GM12878 (cell line): Measurements from ENCODE around the gene CLMP. TPM values are rescaled to one million over a fixed set of nuclear protein-coding genes. Genes with fewer than 3 reads are reported as not detected.
A peak's percentile ranks its signal among the peaks of the same experiment; 100 is the strongest.

Source experiments
- ATAC-seq: fragments of 200-7000 bp; cut with Tn5 transposase; 3 replicates; pipeline ENCODE4 v1.9.1; 2020; ENCODE audit warnings: mild to moderate bottlenecking, moderate library complexity
- BruUV-seq: library from RNA; stranded (reverse); fragments of 400-500 nt; replicated peaks from 2 replicates; lab custom pipeline; 2021; lab: Mats Ljungman, UMichigan
- CTCF ChIA-PET: fragments of 300-600 bp; sonication (Branson Sonifier 250); formaldehyde crosslinking; extraction: SDS; loops from one replicate; lab custom pipeline; 2021; ENCODE audit warnings: inconsistent platforms; lab: Yijun Ruan, JAX
- POLR2A ChIA-PET: fragments of 350-600 bp; formaldehyde crosslinking; extraction: SDS; loops from one replicate; lab custom pipeline; 2021; ENCODE audit warnings: inconsistent platforms; lab: Charles Lee
- RAD21 ChIA-PET: fragments of 300-600 bp; sonication (Branson Sonifier 250); formaldehyde crosslinking; loops from one replicate; lab custom pipeline; 2023; ENCODE audit warnings: antibody characterized with exemption; ENCODE audit not compliant: unreplicated experiment; lab: Charles Lee
- SMC1A ChIA-PET: fragments of 300-600 bp; sonication (Branson Sonifier 250); formaldehyde crosslinking; loops from one replicate; lab custom pipeline; 2023; ENCODE audit not compliant: unreplicated experiment, uncharacterized antibody; lab: Charles Lee
- DNase-seq: peaks from one replicate; pipeline ENCODE4 v3.0.0-alpha.2; 2011; ENCODE audit warnings: low read depth, low spot score
- FAIRE-seq: peaks from 3 replicates; lab custom pipeline; 2011; peaks lifted over from hg19 to GRCh38; lab: Jason Lieb, UNC
- H2AFZ ChIP-seq: 2 replicates; pipeline ENCODE4 v1.6.0; 2011; ENCODE audit warnings: low read depth, low read length, control low read depth; ENCODE audit not compliant: control insufficient read depth
- H3K27ac ChIP-seq: 2 replicates; pipeline ENCODE4 v1.5.1; 2011; ENCODE audit warnings: control low read depth; ENCODE audit not compliant: control insufficient read depth, insufficient read depth
- H3K27me3 ChIP-seq, 2 experiments: replicated peaks in 1 of 2; 2 replicates each; pipeline versions ENCODE4 v1.6.0 to v1.6.1; 2011; ENCODE audit warnings: low read length in 1 of 2; ENCODE audit not compliant: control insufficient read depth in 2 of 2, insufficient read depth in 2 of 2
- H3K36me3 ChIP-seq, 2 experiments: 2 replicates each; pipeline ENCODE4 v1.5.1; 2011; ENCODE audit warnings: low read length in 1 of 2; ENCODE audit not compliant: control insufficient read depth in 2 of 2, insufficient read depth in 2 of 2
- H3K4me1 ChIP-seq: 2 replicates; pipeline ENCODE4 v1.6.1; 2011; ENCODE audit warnings: mild to moderate bottlenecking, low read length, moderate library complexity, mixed read lengths; ENCODE audit not compliant: control insufficient read depth, insufficient read depth
- H3K4me2 ChIP-seq: 2 replicates; pipeline ENCODE4 v1.6.0; 2011; ENCODE audit warnings: control low read depth; ENCODE audit not compliant: control insufficient read depth, insufficient read depth
- H3K4me3 ChIP-seq: fragments of 200-600 bp; sonication (generic); 2 replicates; pipeline ENCODE4 v1.5.1; 2016
- H3K79me2 ChIP-seq: 2 replicates; pipeline ENCODE4 v1.6.0; 2011; ENCODE audit warnings: low read length; ENCODE audit not compliant: control insufficient read depth, insufficient read depth
- H3K9ac ChIP-seq: 2 replicates; pipeline ENCODE4 v1.8.0; 2011; ENCODE audit warnings: low read length, control low read depth, mixed read lengths; ENCODE audit not compliant: control insufficient read depth, insufficient read depth
- H3K9me3 ChIP-seq: replicated peaks from 3 replicates; pipeline ENCODE4 v1.5.1; 2011; ENCODE audit warnings: mild to moderate bottlenecking, low read length; ENCODE audit not compliant: control insufficient read depth, insufficient read depth
- H4K20me1 ChIP-seq: 2 replicates; pipeline ENCODE4 v1.6.0; 2011; ENCODE audit not compliant: control insufficient read depth, insufficient read depth
- CBX3 ChIP-seq: fragments of 200-600 bp; sonication (generic); IDR thresholded peaks from 2 replicates; pipeline ENCODE4 v1.6.1; 2016; ENCODE audit warnings: low read depth, borderline replicate concordance
- EGR1 ChIP-seq, 2 experiments: IDR thresholded peaks; 1 replicate in 1 of 2; 2 replicates in 1 of 2; pipeline ENCODE4 v1.6.1; 2011 to 2012; ENCODE audit warnings: low read depth in 2 of 2, low read length in 2 of 2, borderline replicate concordance in 1 of 2, mild to moderate bottlenecking in 1 of 2, moderate library complexity in 1 of 2
- EZH2 ChIP-seq: IDR thresholded peaks from 2 replicates; pipeline ENCODE4 v1.6.1; 2012; ENCODE audit warnings: low read depth, mild to moderate bottlenecking, control low read depth, inconsistent platforms, low read length, borderline replicate concordance; ENCODE audit not compliant: control insufficient read depth
- RAD21 ChIP-seq: IDR thresholded peaks from 2 replicates; pipeline ENCODE4 v1.6.1; 2011; ENCODE audit warnings: mild to moderate bottlenecking, low read depth, low read length, moderate library complexity; ENCODE audit not compliant: insufficient read depth
- SUZ12 ChIP-seq: fragments of 200-600 bp; sonication (generic); IDR thresholded peaks from one replicate; pipeline ENCODE4 v1.6.1; 2018; ENCODE audit warnings: antibody characterized with exemption, mild to moderate bottlenecking; ENCODE audit not compliant: unreplicated experiment
- ZNF207 ChIP-seq: fragments of 450-650 bp; IDR thresholded peaks from 2 replicates; pipeline ENCODE4 v1.6.1; 2014; ENCODE audit warnings: antibody characterized with exemption, mild to moderate bottlenecking, borderline replicate concordance
- WGBS: methylation state at CpG from one replicate; pipeline ENCODE4 v1.1.6; 2016; ENCODE audit warnings: low lambda C conversion rate; ENCODE audit not compliant: insufficient replicate concordance, insufficient coverage; ENCODE audit errors: missing lambda C conversion rate; 5-methylcytosine and 5-hydroxymethylcytosine counted together
- in situ Hi-C: fragments of 300-500 bp; cut with MboI; formaldehyde crosslinking; loops from 9 replicates; pipeline ENCODE4 v1.14.3; 2018; ENCODE audit warnings: mixed read lengths
- intact Hi-C: fragments of 100-400 bp; cut with micrococcal nuclease; formaldehyde crosslinking; loops from one replicate; pipeline ENCODE4 v1.14.2; 2022; ENCODE audit not compliant: unreplicated experiment
- polyA plus RNA-seq, 11 experiments: library from polyadenylated mRNA; depleted of rRNA in 4 of 11; unstranded in 6 of 11; stranded (reverse) in 5 of 11; fragments of >200 nt; fragmentation: Nextera tagmentation in 4 of 11; fragmentation: Illumina TruSeq in 1 of 11; extraction: Ambion mirVana in 4 of 11; extraction: Trizol in 1 of 11; gene quantifications; 1 replicate in 1 of 11; 2 replicates in 10 of 11; pipeline versions ENCODE4 v1.2.1 to v1.2.3, GENCODE V29; 2011 to 2016; ENCODE audit warnings: inconsistent platforms in 2 of 11, missing spikeins in 2 of 11, low read depth in 1 of 11
- total RNA-seq, 4 experiments: library from RNA; depleted of rRNA in 3 of 4; stranded (reverse); fragments of >200 nt in 3 of 4; fragmentation: Illumina TruSeq in 1 of 4; extraction: Trizol in 1 of 4; gene quantifications; 2 replicates each; pipeline versions ENCODE4 v1.2.1 to v1.2.3, GENCODE V29; 2013 to 2021

The CLMP gene
- total and polyA plus RNA-seq, 10 of the 15 experiments (the other 5 are each of a cell fraction or from before 2014, with no cell fraction given), result 0.01 to 0.71 (median 0.20) TPM; not detected in 4

- ChIA-PET SMC1A (no interaction called here), CTCF (interaction anchor here (0.6 kb wide), 1 partner anchor 153 kb away, joined by 3 read pairs; no protein-coding TSS in a partner anchor), RAD21 (no interaction called here), POLR2A (no interaction called here)
- Histone ChIP-seq H3K4me1 (no peaks in the 10 kb centered on the region), H3K4me3 (no peak overlapping the region), H3K79me2 (no peaks in the 10 kb centered on the region), H3K36me3 (no peaks in the 10 kb centered on the region), H2AFZ (no peak overlapping the region), H3K9me3 (no peaks in the 10 kb centered on the region; the same call in 2 of the 3 replicates), H3K4me2 (no peak overlapping the region), H3K27ac (no peak overlapping the region), H3K9ac (no peak overlapping the region), H3K27me3 (peaks cover 21 to 42% of the 10 kb centered on the region in 2 experiments), H4K20me1 (no peaks in the 10 kb centered on the region)
- no peak for TF ChIP-seq EGR1 (IDR thresholded peaks at IDR 0.05; ENCODE audit: borderline replicate concordance in 1 of 2, low read depth in 2 of 2, low read length in 2 of 2)
- TF ChIP-seq CBX3, result no peak
- no peak for TF ChIP-seq EZH2
- no peak for TF ChIP-seq RAD21
- TF ChIP-seq ZNF207, result no peak
- TF ChIP-seq SUZ12, result peak; percentile 57
- ATAC-seq, result no peak
- intact Hi-C loops, result no loop called here
- no peak for DNase-seq
- in situ Hi-C loops, result no loop called here
- no TSS peak for BruUV-seq
- 37% methylated on average over 21 of the region's 34 CpGs for WGBS
- no peak for FAIRE-seq
Measured at GRCh38 chr11:123196060-123196714, 1.1 kb upstream of the CLMP start.
